HepG2 (cell line): ENCODE measurements around the gene PARP15. TPM values are rescaled to one million over a fixed set of nuclear protein-coding genes. Genes with fewer than 3 reads are reported as not detected.

Experiments
- ATAC-seq: fragments of 200-7000 bp; cut with Tn5 transposase; 3 replicates; pipeline ENCODE4 v1.9.1; 2020; ENCODE audit warnings: mild to moderate bottlenecking, moderate library complexity
- BruUV-seq: library from RNA; stranded (reverse); fragments of 400-500 nt; replicated peaks from 2 replicates; lab custom pipeline; 2021; lab: Mats Ljungman, UMichigan
- CTCF ChIA-PET: fragments of 300-600 bp; formaldehyde crosslinking; extraction: SDS; loops from one replicate; lab custom pipeline; 2021; ENCODE audit warnings: low total read pairs, inconsistent platforms, low intra/inter-chr PET ratio; lab: Yijun Ruan, JAX
- POLR2A ChIA-PET: fragments of 350-600 bp; sonication (Branson Sonifier 250); formaldehyde crosslinking; loops from one replicate; lab custom pipeline; 2020; ENCODE audit warnings: antibody characterized with exemption, inconsistent platforms; lab: Yijun Ruan, JAX
- DNase-seq: peaks from one replicate; pipeline ENCODE4 v3.0.0-alpha.2; 2015; ENCODE audit warnings: low spot score
- FAIRE-seq: peaks from 3 replicates; lab custom pipeline; 2011; peaks lifted over from hg19 to GRCh38; lab: Jason Lieb, UNC
- H2AFZ ChIP-seq: one replicate; pipeline ENCODE4 v1.6.1; 2011; ENCODE audit warnings: low read length, inconsistent platforms
- H3K27ac ChIP-seq: fragments of 300-600 bp; 3 replicates; pipeline ENCODE4 v1.8.0; 2011; ENCODE audit warnings: mixed run types, mild to moderate bottlenecking, mixed read lengths, low read length, inconsistent platforms; ENCODE audit not compliant: insufficient read depth; ENCODE audit errors: extremely low read length
- H3K27me3 ChIP-seq, 2 experiments: fragments of 200-600 bp in 1 of 2; 2 replicates in 1 of 2; 3 replicates in 1 of 2; pipeline versions ENCODE4 v1.6.0 to v1.8.0; 2011; ENCODE audit warnings: low read length in 2 of 2, mild to moderate bottlenecking in 2 of 2, moderate library complexity in 2 of 2, inconsistent platforms in 1 of 2; ENCODE audit not compliant: insufficient read depth in 2 of 2, control insufficient read depth in 1 of 2
- H3K36me3 ChIP-seq, 2 experiments: fragments of 200-600 bp in 1 of 2; replicated peaks in 1 of 2; 2 replicates in 1 of 2; 3 replicates in 1 of 2; pipeline versions ENCODE4 v1.5.1 to v1.8.0; 2011; ENCODE audit warnings: low read length in 2 of 2, inconsistent platforms in 1 of 2; ENCODE audit not compliant: insufficient read depth in 2 of 2, control insufficient read depth in 1 of 2
- H3K4me1 ChIP-seq: 2 replicates; pipeline ENCODE4 v1.5.1; 2012; ENCODE audit warnings: low read length, inconsistent platforms; ENCODE audit not compliant: insufficient read depth
- H3K4me2 ChIP-seq: 2 replicates; pipeline ENCODE4 v1.6.0; 2011; ENCODE audit warnings: low read depth, low read length, inconsistent platforms
- H3K4me3 ChIP-seq, 3 experiments: fragments of 200-600 bp in 1 of 3; sonication (generic), shearing (Covaris generic) in 1 of 3; replicated peaks in 1 of 3; 2 replicates each; pipeline ENCODE4 v1.5.1; 2011 to 2016; ENCODE audit warnings: low read length in 3 of 3, inconsistent platforms in 2 of 3, low read depth in 2 of 3, mild to moderate bottlenecking in 2 of 3, control low read depth in 1 of 3, mixed read lengths in 1 of 3; ENCODE audit not compliant: insufficient read depth in 1 of 3
- H3K79me2 ChIP-seq: one replicate; pipeline ENCODE4 v1.6.1; 2011; ENCODE audit warnings: low read length, inconsistent platforms; ENCODE audit not compliant: insufficient read depth
- H3K9ac ChIP-seq: 2 replicates; pipeline ENCODE4 v1.6.0; 2011; ENCODE audit warnings: mild to moderate bottlenecking, low read depth, low read length, inconsistent platforms; ENCODE audit not compliant: insufficient read depth
- H3K9me3 ChIP-seq: 2 replicates; pipeline ENCODE4 v1.5.1; 2012; ENCODE audit warnings: mild to moderate bottlenecking, low read length
- H4K20me1 ChIP-seq: 2 replicates; pipeline ENCODE4 v1.6.0; 2011; ENCODE audit warnings: inconsistent platforms, mild to moderate bottlenecking, low read length, moderate library complexity; ENCODE audit not compliant: insufficient read depth
- ARHGAP35 ChIP-seq: sonication (generic); formaldehyde crosslinking; IDR thresholded peaks from 2 replicates; pipeline ENCODE4 v1.9.0; 2022; ENCODE audit warnings: mild to moderate bottlenecking, inconsistent platforms, moderate library complexity, missing genetic modification reagents, borderline replicate concordance
- DRAP1 ChIP-seq: IDR thresholded peaks from 2 replicates; pipeline ENCODE4 v1.6.1; 2016; ENCODE audit warnings: missing genetic modification reagents, missing compliant biosample characterization
- MEF2D ChIP-seq: sonication (generic); formaldehyde crosslinking; IDR thresholded peaks from 2 replicates; pipeline ENCODE4 v1.5.1; 2020; ENCODE audit warnings: mild to moderate bottlenecking, missing genetic modification reagents
- NFKBIZ ChIP-seq: IDR thresholded peaks from 2 replicates; pipeline ENCODE4 v1.6.1; 2018; ENCODE audit warnings: missing genetic modification reagents, missing compliant biosample characterization
- POLR2AphosphoS5 ChIP-seq: IDR thresholded peaks from 2 replicates; pipeline ENCODE4 v1.6.1; 2012; ENCODE audit warnings: low read depth, low read length
- SIX1 ChIP-seq: sonication (generic); formaldehyde crosslinking; IDR thresholded peaks from 2 replicates; pipeline ENCODE4 v1.4.0; 2020; ENCODE audit warnings: missing genetic modification reagents, borderline replicate concordance
- SIX4 ChIP-seq: sonication (generic); formaldehyde crosslinking; IDR thresholded peaks from 2 replicates; pipeline ENCODE4 v1.4.0; 2020; ENCODE audit warnings: missing genetic modification reagents
- SRF ChIP-seq: IDR thresholded peaks from 2 replicates; pipeline ENCODE4 v1.6.1; 2011; ENCODE audit warnings: mild to moderate bottlenecking, low read depth, low read length, moderate library complexity
- TSC22D2 ChIP-seq: sonication (generic); formaldehyde crosslinking; IDR thresholded peaks from 2 replicates; pipeline ENCODE4 v1.5.1; 2020; ENCODE audit warnings: missing genetic modification reagents, mild to moderate bottlenecking, borderline replicate concordance
- ZFP82 ChIP-seq: sonication (generic); formaldehyde crosslinking; IDR thresholded peaks from 2 replicates; pipeline ENCODE4 v1.5.1; 2020; ENCODE audit warnings: mild to moderate bottlenecking, missing genetic modification reagents, borderline replicate concordance
- ZNF256 ChIP-seq: sonication (generic); formaldehyde crosslinking; conservative IDR thresholded peaks from 2 replicates; pipeline ENCODE4 v1.4.0; 2020; ENCODE audit warnings: missing genetic modification reagents
- ZNF547 ChIP-seq: sonication (generic); formaldehyde crosslinking; IDR thresholded peaks from 2 replicates; pipeline ENCODE4 v1.5.1; 2020; ENCODE audit warnings: mild to moderate bottlenecking, missing genetic modification reagents
- ZNF775 ChIP-seq: sonication (generic); formaldehyde crosslinking; IDR thresholded peaks from 2 replicates; pipeline ENCODE4 v1.4.0; 2020; ENCODE audit warnings: missing genetic modification reagents, mild to moderate bottlenecking, moderate library complexity, borderline replicate concordance
- ZSCAN30 ChIP-seq: sonication (generic); formaldehyde crosslinking; IDR thresholded peaks from 2 replicates; pipeline ENCODE4 v1.5.0; 2020; ENCODE audit warnings: mild to moderate bottlenecking, missing genetic modification reagents
- WGBS: methylation state at CpG from one replicate; pipeline ENCODE4 v1.1.6; 2017; ENCODE audit warnings: low lambda C conversion rate; 5-methylcytosine and 5-hydroxymethylcytosine counted together
- in situ Hi-C: cut with HindIII; loops from 2 replicates; pipeline ENCODE4 v1.10.0; 2017; ENCODE audit warnings: low pct_unique_long_range_greater_than_20kb; ENCODE audit not compliant: extremely low pct_ligation_motif_present
- intact Hi-C: fragments of 100-400 bp; cut with micrococcal nuclease; formaldehyde crosslinking; loops from one replicate; pipeline ENCODE4 v1.10.0; 2022; ENCODE audit not compliant: unreplicated experiment
- polyA plus RNA-seq, 8 experiments: library from polyadenylated mRNA; depleted of rRNA in 3 of 8; stranded (reverse) in 7 of 8; unstranded in 1 of 8; fragments of >200 nt; fragmentation: Illumina TruSeq in 4 of 8; extraction: Trizol in 4 of 8; gene quantifications; 2 replicates each; pipeline versions ENCODE4 v1.2.1 to v1.2.3, GENCODE V29; 2011 to 2016; ENCODE audit warnings: low read depth in 4 of 8, missing spikeins in 1 of 8, mixed read lengths in 1 of 8; ENCODE audit not compliant: insufficient read depth in 1 of 8
- total RNA-seq, 5 experiments: library from RNA; depleted of rRNA; stranded (reverse); fragments of >200 nt; fragmentation: Illumina TruSeq; extraction: Trizol; gene quantifications; 2 replicates each; pipeline ENCODE4 v1.2.3, GENCODE V29; 2016; ENCODE audit warnings: low read depth in 1 of 5
- TF ChIP-seq, protein P1 (sequence below): sonication (generic); formaldehyde crosslinking; IDR thresholded peaks from 2 replicates; pipeline ENCODE4 v1.4.0; 2020; ENCODE audit warnings: mild to moderate bottlenecking, missing genetic modification reagents
- TF ChIP-seq, protein P2 (sequence below): IDR thresholded peaks from 2 replicates; pipeline ENCODE4 v1.6.1; 2016; ENCODE audit warnings: low read depth, borderline replicate concordance
- TF ChIP-seq, protein P3 (sequence below): sonication (generic); formaldehyde crosslinking; IDR thresholded peaks from 2 replicates; pipeline ENCODE4 v1.4.0; 2020; ENCODE audit warnings: missing genetic modification reagents
- TF ChIP-seq, protein P4 (sequence below): sonication (generic); formaldehyde crosslinking; IDR thresholded peaks from 2 replicates; pipeline ENCODE4 v1.4.0; 2020; ENCODE audit warnings: missing genetic modification reagents, mild to moderate bottlenecking, borderline replicate concordance

PARP15 gene
- total and polyA plus RNA-seq, 2 of the 13 experiments (the other 11 are each of a cell fraction or from before 2014, with no cell fraction given): 0.02 TPM; not detected in 1

- Histone ChIP-seq H3K4me1 (peaks cover 30% of the 10 kb centered on the region), H3K36me3 (no peaks in the 10 kb centered on the region), H3K9me3 (no peaks in the 10 kb centered on the region), H3K27me3 (no peaks in the 10 kb centered on the region; a peak in 1 of 5 replicates), H2AFZ (peak overlapping the region; percentile 100), H3K4me2 (peak overlapping the region; percentile 99), H3K79me2 (no peaks in the 10 kb centered on the region), H3K27ac (peak overlapping the region; percentile 65), H3K9ac (peak overlapping the region; percentile 81), H4K20me1 (no peaks in the 10 kb centered on the region), H3K4me3 (peak overlapping the region; percentile 90 to 97 (median 93))
- in situ Hi-C loops: loop anchor here (5.0 to 25.0 kb wide), 3 partner anchors 123 to 1118 kb away; partner anchors contain the start of gene ARGFX
- DNase-seq (no peak), FAIRE-seq (peak; percentile 54), ATAC-seq (peak; percentile 80)
- TSS peak; percentile 70 for BruUV-seq
- intact Hi-C loops: loop anchor here (1.0 to 10.0 kb wide), 6 partner anchors 11 to 1135 kb away; partner anchors contain the start of genes DTX3L, PARP9 and POLQ
- ChIA-PET POLR2A (interaction anchor here (0.7 to 3.6 kb wide), 12 partner anchors 10 to 296 kb away, joined by 3 to 29 read pairs (median 6); partner anchors contain the start of genes DTX3L, FAM162A, HSPBAP1 and KPNA1), CTCF (interaction anchor here (1.1 to 2.8 kb wide), 3 partner anchors 119 to 1134 kb away, joined by 3 to 39 read pairs (median 14); no protein-coding TSS in a partner anchor)
- WGBS: under 1% methylated on average over 10 of the region's 10 CpGs
- TF ChIP-seq ARHGAP35 (0 out of 2 replicates have a peak, but pooled peaks have one; percentile 45), ZNF775 (CRISPR knock-in tag) (0 out of 2 replicates have a peak, but pooled peaks have one; percentile 23), POLR2AphosphoS5 (0 out of 2 replicates have a peak, but pooled peaks have one; percentile 20), DRAP1 (CRISPR knock-in tag) (peak; percentile 25; the same call in 1 of the 2 replicates), ZNF547 (0 out of 2 replicates have a peak, but pooled peaks have one; percentile 38), MEF2D (CRISPR knock-in tag) (no peak), ZNF256 (CRISPR knock-in tag) (no peak), SIX4 (peak; percentile 56; the same call in 1 of the 2 replicates), SRF (no peak), NFKBIZ (no peak), ZFP82 (0 out of 2 replicates have a peak, but pooled peaks have one; percentile 3), ZSCAN30 (no peak), SIX1 (CRISPR knock-in tag) (peak; percentile 60; the same call in 1 of the 2 replicates), TSC22D2 (no peak)
- TF ChIP-seq, protein P1, sequence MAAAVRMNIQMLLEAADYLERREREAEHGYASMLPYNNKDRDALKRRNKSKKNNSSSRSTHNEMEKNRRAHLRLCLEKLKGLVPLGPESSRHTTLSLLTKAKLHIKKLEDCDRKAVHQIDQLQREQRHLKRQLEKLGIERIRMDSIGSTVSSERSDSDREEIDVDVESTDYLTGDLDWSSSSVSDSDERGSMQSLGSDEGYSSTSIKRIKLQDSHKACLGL: no peak
- TF ChIP-seq, protein P2, sequence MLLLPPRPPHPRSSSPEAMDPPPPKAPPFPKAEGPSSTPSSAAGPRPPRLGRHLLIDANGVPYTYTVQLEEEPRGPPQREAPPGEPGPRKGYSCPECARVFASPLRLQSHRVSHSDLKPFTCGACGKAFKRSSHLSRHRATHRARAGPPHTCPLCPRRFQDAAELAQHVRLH (CRISPR knock-in tag): no peak
- TF ChIP-seq, protein P3, sequence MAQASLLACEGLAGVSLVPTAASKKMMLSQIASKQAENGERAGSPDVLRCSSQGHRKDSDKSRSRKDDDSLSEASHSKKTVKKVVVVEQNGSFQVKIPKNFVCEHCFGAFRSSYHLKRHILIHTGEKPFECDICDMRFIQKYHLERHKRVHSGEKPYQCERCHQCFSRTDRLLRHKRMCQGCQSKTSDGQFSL (CRISPR knock-in tag): no peak
- TF ChIP-seq, protein P4, sequence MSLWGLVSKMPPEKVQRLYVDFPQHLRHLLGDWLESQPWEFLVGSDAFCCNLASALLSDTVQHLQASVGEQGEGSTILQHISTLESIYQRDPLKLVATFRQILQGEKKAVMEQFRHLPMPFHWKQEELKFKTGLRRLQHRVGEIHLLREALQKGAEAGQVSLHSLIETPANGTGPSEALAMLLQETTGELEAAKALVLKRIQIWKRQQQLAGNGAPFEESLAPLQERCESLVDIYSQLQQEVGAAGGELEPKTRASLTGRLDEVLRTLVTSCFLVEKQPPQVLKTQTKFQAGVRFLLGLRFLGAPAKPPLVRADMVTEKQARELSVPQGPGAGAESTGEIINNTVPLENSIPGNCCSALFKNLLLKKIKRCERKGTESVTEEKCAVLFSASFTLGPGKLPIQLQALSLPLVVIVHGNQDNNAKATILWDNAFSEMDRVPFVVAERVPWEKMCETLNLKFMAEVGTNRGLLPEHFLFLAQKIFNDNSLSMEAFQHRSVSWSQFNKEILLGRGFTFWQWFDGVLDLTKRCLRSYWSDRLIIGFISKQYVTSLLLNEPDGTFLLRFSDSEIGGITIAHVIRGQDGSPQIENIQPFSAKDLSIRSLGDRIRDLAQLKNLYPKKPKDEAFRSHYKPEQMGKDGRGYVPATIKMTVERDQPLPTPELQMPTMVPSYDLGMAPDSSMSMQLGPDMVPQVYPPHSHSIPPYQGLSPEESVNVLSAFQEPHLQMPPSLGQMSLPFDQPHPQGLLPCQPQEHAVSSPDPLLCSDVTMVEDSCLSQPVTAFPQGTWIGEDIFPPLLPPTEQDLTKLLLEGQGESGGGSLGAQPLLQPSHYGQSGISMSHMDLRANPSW (CRISPR knock-in tag): no peak
These were observed 102.5 kb downstream of the PARP15 start for GRCh38 chr3:122679882-122680474.
